Thyroid gland (tissue), 4 donors: ENCODE data around the gene FLRT3. TPM values are rescaled to one million over a fixed set of nuclear protein-coding genes. Genes with fewer than 3 reads are reported as not detected.

Experiments
- DNase-seq, 2 donors: peaks; one replicate each; pipeline ENCODE4 v3.0.0-alpha.2; 2019
- H3K27ac ChIP-seq, 3 donors: fragments of 200-600 bp; sonication (generic); 1 replicate in 2 of 3; 2 replicates in 1 of 3; pipeline ENCODE4 v1.5.1; 2016 to 2019; ENCODE audit warnings: mild to moderate bottlenecking in 1 of 3, moderate library complexity in 1 of 3
- H3K27me3 ChIP-seq: fragments of 200-600 bp; sonication (generic); one replicate; pipeline ENCODE4 v1.5.1; 2019
- H3K36me3 ChIP-seq, 2 donors: fragments of 200-600 bp; sonication (generic); one replicate each; pipeline ENCODE4 v1.5.1; 2016 to 2019
- H3K4me1 ChIP-seq, 2 donors: fragments of 200-600 bp; sonication (generic); one replicate each; pipeline ENCODE4 v1.5.1; 2017 to 2019
- H3K4me3 ChIP-seq, 3 donors: fragments of 200-600 bp; sonication (generic); replicated peaks in 1 of 3; 1 replicate in 2 of 3; 2 replicates in 1 of 3; pipeline ENCODE4 v1.5.1; 2016; ENCODE audit warnings: mild to moderate bottlenecking in 1 of 3
- H3K9me3 ChIP-seq: fragments of 200-600 bp; sonication (generic); one replicate; pipeline ENCODE4 v1.5.1; 2017
- POLR2A ChIP-seq, 2 donors: fragments of 450-650 bp; IDR thresholded peaks; one replicate each; pipeline ENCODE4 v1.6.1; 2017; ENCODE audit warnings: antibody characterized with exemption in 2 of 2, mild to moderate bottlenecking in 2 of 2, moderate library complexity in 1 of 2
- WGBS, 2 donors: methylation state at CpG; one replicate each; pipeline ENCODE4 v1.1.5; 2017; 5-methylcytosine and 5-hydroxymethylcytosine counted together
- intact Hi-C: fragments of 100-400 bp; cut with DNase I; formaldehyde crosslinking; loops from one replicate; pipeline ENCODE4 v1.15.1; 2023
- total RNA-seq, 4 donors: library from RNA; depleted of rRNA; stranded (reverse); fragments of >200 nt; gene quantifications; one replicate each; pipeline ENCODE4 v1.2.3, GENCODE V29; 2016
- TF ChIP-seq, protein P1 (sequence below), 6 experiments: fragments of 200-600 bp in 3 of 6; fragments of 450-650 bp in 3 of 6; sonication (generic) in 3 of 6; IDR thresholded peaks; one replicate each; pipeline ENCODE4 v1.5.1; 2016 to 2019; ENCODE audit warnings: antibody characterized with exemption in 6 of 6, mild to moderate bottlenecking in 2 of 6, inconsistent platforms in 1 of 6, moderate library complexity in 1 of 6

FLRT3 gene
- total RNA-seq, 4 donors from 2014 or later: 12.0 to 31.4 (median 16.2) TPM

DNA sequence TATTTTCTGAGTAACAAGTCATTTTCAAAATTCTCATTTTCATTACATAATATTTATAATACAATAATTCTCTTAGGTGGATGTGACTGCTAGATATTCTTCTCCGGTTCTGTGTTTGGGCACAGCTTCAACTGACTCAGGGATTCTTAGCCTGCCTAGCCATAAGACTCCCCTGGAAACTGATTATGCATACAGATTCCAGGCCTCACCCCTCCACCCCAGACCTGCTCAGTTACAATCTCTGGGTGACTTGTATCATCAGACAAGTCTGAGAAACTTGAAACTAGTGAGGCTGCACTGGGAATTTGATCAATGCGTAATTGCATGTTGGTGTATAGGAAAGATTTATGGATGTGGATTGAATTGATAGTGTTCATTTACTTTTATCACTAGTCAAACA, 25.4 kb downstream of the FLRT3 start:
- no peak overlapping the region for H3K27ac ChIP-seq
- 87 to 98% methylated on average over 2 of the region's 2 CpGs for WGBS, 2 donors

DNA sequence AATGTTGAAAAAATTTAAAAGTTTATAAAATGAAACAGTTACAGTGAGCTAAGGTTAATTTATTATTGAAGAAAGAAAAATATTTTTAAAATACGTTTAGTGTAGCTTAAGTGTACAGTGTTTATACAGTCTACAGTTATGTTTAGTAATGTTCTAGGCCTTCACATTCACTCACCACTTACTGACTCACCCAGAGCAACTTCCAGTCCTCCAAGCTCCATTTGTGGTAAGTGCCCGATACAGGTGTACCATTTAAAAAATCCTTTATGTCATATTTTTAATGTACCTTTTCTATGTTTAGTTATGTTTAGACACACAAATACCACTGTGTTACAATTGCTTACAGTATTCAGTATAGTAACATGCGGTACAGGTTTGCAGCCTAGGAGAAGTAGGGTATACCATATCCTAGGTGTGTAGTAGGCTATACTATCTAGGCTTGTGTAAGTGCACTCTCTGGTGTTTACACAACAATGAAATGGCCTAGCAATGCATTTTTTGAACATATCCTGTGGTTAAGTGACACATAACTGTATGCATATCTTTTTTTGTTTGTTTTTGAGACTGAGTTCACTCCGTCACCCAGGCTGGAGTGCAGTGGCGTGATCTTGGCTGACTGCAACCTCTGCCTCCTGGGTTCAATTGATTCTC, 26.3 kb downstream of the FLRT3 start:
- H3K27me3 ChIP-seq: no peaks in the 10 kb centered on the region
- H3K9me3 ChIP-seq: no peaks in the 10 kb centered on the region
- H3K4me1 ChIP-seq: no peaks in the 10 kb centered on the region
- 89 to 94% methylated on average over 5 of the region's 5 CpGs for WGBS, 2 donors
- no peak for TF ChIP-seq POLR2A (IDR thresholded peaks at IDR 0.05)
- TF ChIP-seq, protein P1, sequence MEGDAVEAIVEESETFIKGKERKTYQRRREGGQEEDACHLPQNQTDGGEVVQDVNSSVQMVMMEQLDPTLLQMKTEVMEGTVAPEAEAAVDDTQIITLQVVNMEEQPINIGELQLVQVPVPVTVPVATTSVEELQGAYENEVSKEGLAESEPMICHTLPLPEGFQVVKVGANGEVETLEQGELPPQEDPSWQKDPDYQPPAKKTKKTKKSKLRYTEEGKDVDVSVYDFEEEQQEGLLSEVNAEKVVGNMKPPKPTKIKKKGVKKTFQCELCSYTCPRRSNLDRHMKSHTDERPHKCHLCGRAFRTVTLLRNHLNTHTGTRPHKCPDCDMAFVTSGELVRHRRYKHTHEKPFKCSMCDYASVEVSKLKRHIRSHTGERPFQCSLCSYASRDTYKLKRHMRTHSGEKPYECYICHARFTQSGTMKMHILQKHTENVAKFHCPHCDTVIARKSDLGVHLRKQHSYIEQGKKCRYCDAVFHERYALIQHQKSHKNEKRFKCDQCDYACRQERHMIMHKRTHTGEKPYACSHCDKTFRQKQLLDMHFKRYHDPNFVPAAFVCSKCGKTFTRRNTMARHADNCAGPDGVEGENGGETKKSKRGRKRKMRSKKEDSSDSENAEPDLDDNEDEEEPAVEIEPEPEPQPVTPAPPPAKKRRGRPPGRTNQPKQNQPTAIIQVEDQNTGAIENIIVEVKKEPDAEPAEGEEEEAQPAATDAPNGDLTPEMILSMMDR (IDR thresholded peaks at IDR 0.05): no peak
- H3K36me3 ChIP-seq: no peaks in the 10 kb centered on the region
- no peak overlapping the region for H3K27ac ChIP-seq
- H3K4me3 ChIP-seq: no peak overlapping the region
- intact Hi-C loops: no loop called here
- no peak for DNase-seq

More for the DNA sequence above, 25.4 kb downstream of the FLRT3 start:
- H3K9me3 ChIP-seq: no peaks in the 10 kb centered on the region
- H3K4me3 ChIP-seq: no peak overlapping the region
- no peaks in the 10 kb centered on the region for H3K36me3 ChIP-seq
- no peaks in the 10 kb centered on the region for H3K4me1 ChIP-seq
- H3K27me3 ChIP-seq: no peaks in the 10 kb centered on the region
- TF ChIP-seq POLR2A (IDR thresholded peaks at IDR 0.05): no peak
- TF ChIP-seq, protein P1 (IDR thresholded peaks at IDR 0.05): no peak
- intact Hi-C loops: no loop called here
- DNase-seq: no peak

DNA sequence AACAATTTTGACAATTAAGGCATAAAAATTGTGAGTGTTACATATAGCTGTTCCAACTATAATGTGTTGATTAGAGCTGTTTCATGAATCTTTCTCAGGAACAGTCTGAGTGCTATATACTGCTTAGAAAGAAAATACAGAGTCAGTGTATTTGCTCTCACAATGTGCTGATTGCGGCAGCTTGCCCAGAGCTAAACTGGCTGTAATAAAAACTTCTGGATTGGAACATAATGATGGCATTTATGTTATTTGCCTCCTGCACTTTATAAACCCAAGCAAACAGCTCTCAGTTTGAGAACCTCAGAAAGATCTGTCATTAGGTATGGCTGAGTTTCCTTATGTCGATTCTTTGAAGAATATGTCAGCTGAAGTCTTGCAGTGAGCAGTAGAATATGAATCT, 29.5 kb downstream of the FLRT3 start:
- Histone ChIP-seq H3K9me3 (no peaks in the 10 kb centered on the region), H3K27ac (no peak overlapping the region), H3K27me3 (no peaks in the 10 kb centered on the region), H3K36me3 (no peaks in the 10 kb centered on the region), H3K4me1 (no peaks in the 10 kb centered on the region), H3K4me3 (no peak overlapping the region)
- intact Hi-C loops: no loop called here
- WGBS, 2 donors: 81 to 85% methylated on average over 2 of the region's 2 CpGs
- TF ChIP-seq POLR2A (IDR thresholded peaks at IDR 0.05): no peak
- TF ChIP-seq, protein P1 (IDR thresholded peaks at IDR 0.05): no peak
- DNase-seq: no peak

DNA sequence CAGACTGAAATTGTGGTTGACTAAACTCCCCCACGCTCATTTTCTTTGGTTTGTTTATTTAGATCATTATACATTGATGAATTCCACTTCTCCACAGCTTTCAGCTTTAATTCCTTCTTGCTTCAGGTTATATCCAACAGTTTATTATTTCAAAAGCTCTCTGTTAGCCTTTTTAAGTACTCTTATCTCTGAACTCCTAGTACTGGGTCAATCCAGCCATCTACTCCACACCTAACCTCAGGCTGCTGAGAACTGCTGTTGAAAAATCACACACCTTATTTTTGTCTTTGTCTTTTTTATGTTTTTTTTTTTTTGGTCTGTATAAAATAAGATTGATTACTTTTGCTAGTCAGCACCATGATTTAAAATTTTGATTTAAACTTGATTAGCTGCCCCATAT, 32.9 kb downstream of the FLRT3 start:
- intact Hi-C loops: no loop called here
- no peaks in the 10 kb centered on the region for H3K9me3 ChIP-seq
- no peaks in the 10 kb centered on the region for H3K36me3 ChIP-seq
- H3K4me1 ChIP-seq: no peaks in the 10 kb centered on the region
- no peak overlapping the region for H3K27ac ChIP-seq
- no peak for DNase-seq
- TF ChIP-seq POLR2A (IDR thresholded peaks at IDR 0.05): no peak
- TF ChIP-seq, protein P1 (IDR thresholded peaks at IDR 0.05): no peak
- WGBS, 2 donors: 22 to 44% methylated on average over 1 of the region's 1 CpG
- H3K27me3 ChIP-seq: no peaks in the 10 kb centered on the region
- H3K4me3 ChIP-seq: no peak overlapping the region

DNA sequence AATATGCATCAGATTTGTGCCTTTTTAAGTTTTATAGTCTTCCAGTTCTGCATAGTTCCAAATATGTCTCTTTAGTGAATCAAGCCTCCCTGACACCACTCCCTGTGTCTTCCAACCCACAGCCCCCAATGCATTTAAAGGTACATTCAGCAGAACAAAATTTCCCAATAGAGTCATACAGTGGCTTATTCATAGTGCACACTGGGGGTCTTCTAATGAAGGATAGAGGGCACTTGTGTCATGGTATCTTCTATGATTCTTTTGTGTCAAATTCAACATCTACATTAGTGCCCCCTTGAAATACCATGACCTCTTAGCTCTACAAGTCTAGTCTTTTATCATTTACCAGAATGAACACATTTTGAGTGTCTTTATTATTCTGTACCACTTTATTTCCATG, 33.8 kb downstream of the FLRT3 start:
- Histone ChIP-seq H3K9me3 (no peaks in the 10 kb centered on the region), H3K27me3 (no peaks in the 10 kb centered on the region), H3K4me3 (no peak overlapping the region), H3K36me3 (no peaks in the 10 kb centered on the region), H3K4me1 (no peaks in the 10 kb centered on the region), H3K27ac (no peak overlapping the region)
- DNase-seq: no peak
- intact Hi-C loops: no loop called here
- no peak for TF ChIP-seq POLR2A (IDR thresholded peaks at IDR 0.05)
- TF ChIP-seq, protein P1 (IDR thresholded peaks at IDR 0.05): no peak
